HG03342 (cell line): ENCODE results near the gene BEND7.

Experiments used
- ATAC-seq: cut with Tn5 transposase; IDR thresholded peaks from one replicate; pipeline ENCODE4 v1.9.1; 2021; ENCODE audit warnings: mild to moderate bottlenecking, moderate library complexity; ENCODE audit not compliant: unreplicated experiment

The BEND7 gene

DNA sequence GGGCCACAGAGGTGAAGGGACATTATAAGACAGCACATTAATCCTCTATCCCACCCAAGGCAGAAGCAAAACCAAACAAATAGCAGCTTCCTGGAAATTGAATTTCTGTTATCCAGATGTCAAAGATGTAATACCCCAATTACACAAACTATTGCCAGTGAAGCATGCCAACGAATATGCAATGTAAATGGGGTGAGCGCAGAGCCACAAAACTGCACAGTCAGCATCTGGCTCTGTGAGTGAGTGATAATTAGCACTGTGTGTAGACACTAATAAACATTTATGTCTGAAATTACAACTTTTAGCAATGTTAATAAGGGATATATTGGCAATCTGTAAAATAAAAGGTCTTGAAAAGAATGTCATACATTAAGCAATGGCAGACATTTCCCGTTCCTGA is 3.2 kb downstream of the BEND7 start:
- ATAC-seq, result no peak

DNA sequence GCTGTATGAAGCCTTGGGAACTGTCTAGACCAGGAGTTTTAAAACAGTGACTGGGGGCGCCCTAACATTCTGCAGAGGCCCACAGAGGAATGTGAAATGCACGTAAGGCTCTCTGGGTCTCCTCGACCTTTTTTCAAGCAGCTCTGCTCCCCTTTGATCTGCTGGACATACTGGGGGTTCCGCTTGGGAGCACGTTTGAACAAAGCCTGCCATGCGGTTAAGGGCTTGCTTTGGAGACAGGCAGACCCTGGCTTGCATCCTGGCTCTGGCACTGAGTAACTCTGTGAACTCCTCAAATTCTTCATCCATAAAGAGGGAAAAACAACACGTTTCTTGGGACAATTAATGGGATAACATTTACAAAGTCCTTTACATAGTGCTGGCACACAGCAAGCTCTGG is 7.8 kb downstream of the BEND7 start:
- ATAC-seq, result no peak

DNA sequence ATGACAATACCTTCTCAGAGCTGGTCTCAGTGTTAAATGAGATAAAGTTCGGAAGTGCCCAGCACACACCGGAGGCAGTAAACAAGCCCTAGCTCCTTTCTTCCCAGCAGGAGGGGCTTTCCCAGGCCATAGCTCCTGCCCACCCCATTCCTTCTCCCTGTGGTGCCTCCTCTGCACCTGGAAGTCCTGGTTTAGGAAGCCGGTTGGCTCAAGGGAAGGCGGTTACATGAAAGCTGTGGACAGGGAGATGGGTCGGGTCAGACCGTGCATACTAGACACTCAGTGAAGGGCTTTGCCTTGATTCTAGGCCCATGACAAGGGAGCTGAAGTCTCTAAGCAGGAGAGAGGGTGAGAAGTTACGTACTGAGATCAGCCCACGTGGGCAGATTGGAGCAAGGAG is 8.6 kb downstream of the BEND7 start:
- no peak for ATAC-seq

DNA sequence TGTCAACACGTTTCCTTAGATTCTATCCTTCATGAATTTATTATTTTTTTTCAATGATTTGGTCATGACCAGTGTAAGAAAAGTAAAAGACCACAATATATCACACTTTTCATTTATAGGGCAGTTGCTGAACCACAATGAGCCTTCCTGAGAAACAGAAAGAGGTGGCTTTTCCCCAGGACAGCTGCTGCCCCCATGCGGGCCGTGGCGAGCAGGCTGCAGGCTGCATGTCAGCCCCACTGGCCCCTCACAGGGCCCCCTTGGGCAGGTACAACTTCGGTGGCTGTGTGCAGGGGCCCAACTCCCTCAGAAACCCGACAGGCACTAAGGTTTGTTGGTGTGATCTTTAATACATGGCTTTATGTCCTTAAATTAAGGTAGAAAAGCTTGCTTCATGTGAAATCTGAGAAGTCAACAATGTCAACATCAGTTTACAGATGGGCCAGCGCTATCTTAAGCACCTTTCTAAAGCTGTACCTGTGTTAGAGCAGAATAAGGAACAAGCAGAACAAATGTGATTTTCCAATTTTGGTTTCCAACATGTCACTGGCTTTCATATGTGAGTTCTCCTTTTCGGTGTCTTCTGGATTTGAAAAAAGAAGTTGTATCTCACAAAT is 10.6 kb downstream of the BEND7 start:
- no peak for ATAC-seq

DNA sequence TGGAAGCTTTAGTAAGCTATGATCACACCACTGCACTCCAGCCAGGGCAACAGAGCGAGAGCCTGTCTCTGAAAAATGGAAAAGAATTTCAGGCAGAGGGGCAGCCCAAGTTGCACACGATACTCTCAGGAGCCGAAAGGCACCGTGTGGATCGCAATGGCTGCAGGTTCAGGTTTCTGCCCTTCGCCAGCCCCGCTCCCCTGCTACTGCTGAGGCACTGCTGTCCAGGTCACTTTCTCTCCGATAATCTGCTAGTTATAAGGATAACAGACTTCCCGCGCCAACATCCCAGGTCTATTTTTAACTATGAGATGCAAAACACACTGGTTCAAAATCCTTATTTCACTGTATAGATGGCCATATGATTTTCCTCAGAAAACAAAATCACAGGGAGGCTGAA is 11.1 kb downstream of the BEND7 start:
- no peak for ATAC-seq

DNA sequence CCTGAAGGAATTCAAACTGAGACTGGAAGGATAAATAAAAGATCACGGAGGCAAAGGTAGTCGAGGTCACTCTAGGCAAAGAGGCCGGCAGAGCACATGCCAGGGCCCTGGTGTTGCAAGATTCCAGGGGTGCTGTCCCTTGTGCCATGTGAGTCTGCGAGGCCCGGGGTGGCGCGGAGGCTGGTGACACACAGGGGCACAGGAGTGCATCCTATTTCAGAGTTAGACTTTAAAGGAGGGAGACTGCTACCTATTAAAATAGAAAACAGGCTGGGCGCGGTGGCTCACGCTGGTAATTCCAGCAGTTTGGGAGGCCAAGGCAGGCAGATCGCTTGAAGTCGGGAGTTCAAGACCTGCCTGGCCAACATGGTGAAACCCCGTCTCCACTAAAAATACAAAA is 12.6 kb downstream of the BEND7 start:
- no peak for ATAC-seq

DNA sequence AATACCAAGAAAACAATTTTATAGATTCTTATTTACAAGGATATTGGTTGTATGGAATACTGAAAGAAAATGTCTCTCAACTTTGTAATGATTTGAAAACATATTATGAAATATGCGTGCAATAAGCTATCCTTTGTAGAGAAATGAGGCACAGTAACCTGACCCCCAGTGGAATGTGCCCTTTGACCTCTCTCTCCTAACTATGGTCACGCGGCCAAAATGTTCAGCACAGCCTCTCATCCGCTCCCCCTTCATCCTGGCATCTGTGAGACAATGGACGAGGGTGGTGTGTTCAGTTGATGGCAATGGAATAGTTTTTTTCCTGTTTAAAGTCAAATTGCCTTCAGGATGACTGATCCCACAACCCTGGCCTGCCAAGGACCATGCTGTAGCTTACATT is 13.3 kb downstream of the BEND7 start:
- no peak for ATAC-seq

DNA sequence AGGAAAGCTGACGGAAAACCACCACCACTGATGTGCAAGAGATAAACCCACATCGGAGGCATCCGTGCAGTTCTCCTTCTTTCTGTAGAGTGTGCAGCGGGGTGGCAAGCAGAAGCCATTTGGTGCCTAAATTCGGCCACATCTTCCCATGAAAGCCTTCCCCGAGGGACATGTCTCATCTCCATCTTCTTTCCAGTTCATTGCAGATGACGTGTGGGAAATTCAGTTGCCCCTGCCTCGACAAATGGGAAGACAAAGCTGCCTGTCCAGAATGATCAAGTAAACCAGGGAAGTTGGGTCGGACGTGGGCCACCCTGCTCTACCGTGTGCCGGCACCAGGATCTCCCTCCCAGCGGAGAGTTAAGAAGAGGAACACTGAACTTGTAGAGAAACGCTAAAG is 14.5 kb downstream of the BEND7 start:
- ATAC-seq, result no peak

DNA sequence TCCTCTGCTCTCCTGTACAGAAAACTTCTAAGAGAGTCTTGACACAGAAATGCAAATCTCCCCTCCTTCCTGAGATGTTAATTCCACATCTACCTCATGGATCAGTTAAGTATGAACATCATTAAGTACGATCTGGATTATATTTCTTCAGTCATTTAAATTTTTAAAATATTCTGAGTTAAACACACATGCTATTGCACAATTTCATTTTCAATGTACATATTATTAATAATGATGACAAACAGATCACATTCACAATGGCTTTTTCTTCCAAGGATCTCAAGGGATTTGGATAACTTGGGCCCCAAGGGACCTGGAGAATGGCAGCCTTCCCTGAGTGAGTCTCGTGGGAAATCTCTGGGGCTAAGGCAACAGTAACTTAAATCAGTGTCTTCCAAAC is 16.2 kb downstream of the BEND7 start:
- ATAC-seq, result no peak

DNA sequence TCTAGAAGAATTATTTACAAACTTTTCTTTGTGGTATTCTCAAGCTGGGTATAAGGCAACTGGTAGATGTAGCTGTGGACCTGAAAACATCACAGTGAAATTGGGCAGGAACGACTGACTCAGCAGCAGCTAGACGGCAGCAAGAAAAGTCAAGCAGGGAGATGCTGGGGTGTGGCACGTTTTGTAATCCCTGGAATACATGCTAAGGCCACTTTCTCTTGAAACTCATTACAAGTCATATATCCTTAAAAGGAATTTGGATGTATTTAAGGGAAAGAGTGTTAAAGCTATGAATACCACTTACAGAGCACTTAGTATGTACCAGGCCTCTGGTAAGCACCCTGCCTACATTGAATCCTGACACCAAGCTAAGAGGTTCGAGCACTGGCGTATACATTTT is 17.4 kb downstream of the BEND7 start:
- ATAC-seq, result no peak

DNA sequence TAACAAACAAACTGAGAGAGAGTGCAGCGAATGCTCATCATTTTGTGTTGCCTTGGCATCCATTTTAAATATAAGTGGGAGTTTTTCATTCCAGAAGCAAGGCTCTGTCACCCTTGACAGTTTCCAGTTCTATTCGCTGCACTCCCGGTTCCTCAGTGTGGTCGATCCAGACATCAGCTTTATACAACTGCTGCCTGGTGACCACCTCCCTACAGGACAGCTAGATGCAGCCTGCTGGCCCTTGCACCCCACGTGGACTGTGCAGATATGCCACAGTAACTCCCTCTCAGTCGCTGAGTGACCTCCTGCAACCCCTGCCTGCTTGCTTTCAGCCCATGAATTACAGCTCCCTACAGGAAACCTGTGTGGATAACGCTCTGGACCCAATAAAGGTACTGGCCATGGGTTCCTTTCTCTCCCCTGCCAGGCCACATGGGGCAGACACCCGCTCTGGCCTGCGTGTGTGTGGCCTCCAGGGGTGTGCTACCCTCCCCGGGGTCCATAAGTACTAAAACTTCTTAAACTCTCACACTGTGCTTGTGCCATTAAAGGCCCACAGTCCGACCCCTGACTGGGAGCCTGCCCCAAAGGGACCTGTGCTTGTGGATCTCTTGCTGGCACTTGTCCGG is 23.6 kb downstream of the BEND7 start:
- ATAC-seq, result no peak

DNA sequence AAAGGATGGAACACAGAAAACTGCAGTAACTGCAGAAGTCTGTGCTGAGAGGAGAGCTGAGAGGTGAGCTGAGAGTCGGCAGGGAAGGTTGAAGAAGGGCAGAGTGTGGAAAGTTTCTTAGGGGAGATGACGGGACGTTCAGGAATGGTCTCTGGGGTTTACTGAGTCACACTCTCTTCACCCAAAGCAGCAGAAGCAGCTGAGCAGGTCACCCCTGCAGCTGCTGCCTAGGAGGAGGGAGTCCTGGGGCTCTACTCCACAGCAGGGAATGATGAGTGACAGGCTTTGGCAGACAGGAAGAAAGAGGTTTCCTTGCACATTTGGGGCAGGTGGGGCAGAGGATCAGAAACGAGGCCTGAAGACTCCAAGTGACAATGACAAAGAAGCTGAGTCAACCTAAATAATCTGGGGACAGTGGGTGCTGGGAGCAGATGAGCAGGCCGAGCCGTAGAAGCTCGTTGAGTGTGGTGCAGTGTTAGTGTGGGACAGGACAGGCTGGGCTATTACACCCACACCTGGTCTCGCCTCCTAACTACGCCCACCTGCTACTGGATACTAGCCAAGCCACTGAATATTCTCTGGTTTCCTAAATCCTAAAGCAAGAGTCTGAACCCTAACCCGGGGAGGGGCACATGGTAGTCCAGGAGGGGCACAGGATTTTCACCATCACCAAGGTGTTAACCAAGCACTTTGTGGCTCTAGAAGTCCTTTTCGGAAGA is 24.9 kb downstream of the BEND7 start:
- ATAC-seq, result no peak

DNA sequence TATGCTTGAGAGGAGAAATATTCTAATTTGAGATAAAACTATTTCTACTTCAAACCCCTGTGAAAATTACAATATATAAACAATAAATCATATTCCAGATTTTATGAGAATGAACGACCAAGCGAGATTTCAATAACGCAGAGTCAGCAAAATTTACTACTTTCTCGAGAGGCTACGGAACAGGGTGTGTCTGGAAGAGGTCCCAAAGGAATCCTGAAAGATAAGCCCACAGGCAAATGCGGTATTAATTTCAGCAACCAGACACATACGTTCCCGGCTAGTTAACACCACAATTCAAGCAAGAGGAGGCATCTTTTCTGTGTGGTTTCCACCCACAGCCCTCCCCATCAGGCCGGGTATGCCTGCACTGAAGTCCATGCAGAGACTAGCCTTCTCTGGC is 26.4 kb downstream of the BEND7 start:
- ATAC-seq, result no peak

DNA sequence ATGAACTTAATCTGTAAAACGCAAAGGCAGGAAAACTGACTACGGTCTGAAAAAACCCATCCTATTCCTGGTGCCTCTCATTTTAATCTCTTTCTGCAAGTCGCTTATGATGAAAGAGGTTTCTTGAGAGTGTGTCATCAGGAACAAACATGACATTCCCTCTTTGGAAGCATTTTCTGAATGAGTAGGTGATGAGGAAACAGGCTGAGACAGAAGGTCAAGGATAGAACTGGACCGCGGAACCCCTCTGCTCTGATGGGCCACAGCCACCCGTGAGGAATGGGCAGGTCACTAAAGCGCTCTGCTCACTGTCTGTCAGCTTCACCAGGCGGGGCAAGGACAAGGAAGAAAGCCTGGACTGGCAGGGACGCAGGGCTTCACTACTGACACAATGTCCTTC is 28.6 kb downstream of the BEND7 start:
- ATAC-seq, result no peak

DNA sequence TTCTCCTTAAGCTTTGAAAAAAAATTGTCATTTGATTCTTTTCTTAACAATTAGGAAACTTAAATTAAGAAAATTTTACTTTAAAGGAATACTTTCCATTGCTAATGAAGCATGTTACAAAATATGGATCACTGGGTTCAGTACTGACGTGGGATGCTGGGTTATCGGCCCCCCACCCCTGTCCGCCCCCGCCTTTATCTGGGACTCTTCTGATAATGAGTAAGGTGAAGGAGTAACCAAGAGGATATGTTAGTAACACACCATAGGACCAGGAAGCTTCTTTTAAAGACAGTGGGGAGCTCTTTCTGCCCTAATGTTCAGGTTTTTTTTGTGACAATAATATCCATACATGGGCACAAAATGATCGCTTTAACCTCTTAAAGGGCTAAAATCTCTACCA is 29.7 kb downstream of the BEND7 start:
- no peak for ATAC-seq

DNA sequence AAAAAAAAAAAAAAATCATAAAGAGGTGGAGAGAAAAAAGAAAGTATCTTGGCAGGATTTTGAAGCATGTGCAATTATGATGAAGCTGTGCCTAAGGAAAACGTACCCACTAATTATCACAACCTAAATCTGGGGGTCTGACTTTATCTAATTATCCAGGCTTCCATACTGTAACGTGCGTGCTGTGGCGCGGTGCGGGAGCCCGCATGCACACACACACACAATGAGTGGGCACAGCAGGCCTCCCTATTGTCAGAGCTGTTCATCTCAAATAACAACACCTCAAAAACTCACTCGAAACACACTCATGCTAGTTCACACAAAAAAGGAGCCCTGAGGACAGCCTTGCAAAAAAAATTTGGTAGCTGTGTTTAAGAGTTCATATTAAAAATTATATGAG is 31.9 kb downstream of the BEND7 start:
- ATAC-seq, result no peak

DNA sequence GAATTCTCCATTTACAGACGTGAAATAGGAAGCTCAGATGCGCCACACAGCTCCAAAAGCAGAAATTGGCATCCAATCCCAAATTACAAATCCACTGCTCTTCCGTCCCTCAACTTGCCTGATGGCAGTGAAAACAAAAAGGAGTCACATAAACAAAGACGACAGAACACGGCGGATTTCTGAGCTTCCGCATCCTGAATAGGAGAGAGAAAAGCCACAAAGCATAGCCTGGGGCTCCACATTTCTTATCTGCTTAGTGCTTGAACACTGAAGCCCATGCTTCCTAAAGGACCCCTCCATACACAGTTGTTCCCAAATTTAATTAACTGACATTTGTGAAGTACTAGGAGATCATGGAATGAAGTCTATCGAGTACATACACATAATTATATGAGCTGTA is 32.6 kb downstream of the BEND7 start:
- no peak for ATAC-seq

DNA sequence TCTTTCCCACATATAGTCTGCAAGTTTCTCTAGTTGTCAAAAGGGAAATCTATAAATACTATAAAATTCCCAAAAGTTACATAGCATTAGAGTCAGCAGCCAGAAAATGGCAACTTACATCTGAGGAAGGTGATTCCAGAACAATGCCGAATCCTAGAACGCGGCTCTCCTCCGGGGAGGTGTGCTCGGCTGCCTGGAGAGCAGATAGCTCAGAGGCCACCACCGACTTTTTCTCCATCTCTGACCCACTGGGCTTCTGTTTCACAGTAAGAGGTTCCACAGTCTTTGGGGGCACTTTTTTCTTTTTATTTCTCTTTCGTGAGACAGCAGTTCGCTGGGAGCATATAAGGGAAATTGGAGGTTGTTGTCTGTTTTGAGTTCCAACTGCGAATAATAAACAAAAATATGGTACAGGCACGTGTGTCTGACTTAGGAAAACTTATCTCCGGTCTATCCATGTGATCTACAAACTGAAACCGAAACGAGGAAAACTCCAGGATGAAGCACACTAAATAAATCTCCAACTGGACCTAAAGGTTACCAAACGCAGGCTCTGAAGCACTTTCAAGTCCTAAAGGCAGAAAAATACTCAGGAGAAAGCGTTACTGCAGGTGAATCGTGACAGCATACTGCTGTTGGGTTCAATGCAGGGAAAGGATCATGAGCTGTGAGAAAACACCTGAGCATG is 36.2 kb downstream of the BEND7 start:
- no peak for ATAC-seq

DNA sequence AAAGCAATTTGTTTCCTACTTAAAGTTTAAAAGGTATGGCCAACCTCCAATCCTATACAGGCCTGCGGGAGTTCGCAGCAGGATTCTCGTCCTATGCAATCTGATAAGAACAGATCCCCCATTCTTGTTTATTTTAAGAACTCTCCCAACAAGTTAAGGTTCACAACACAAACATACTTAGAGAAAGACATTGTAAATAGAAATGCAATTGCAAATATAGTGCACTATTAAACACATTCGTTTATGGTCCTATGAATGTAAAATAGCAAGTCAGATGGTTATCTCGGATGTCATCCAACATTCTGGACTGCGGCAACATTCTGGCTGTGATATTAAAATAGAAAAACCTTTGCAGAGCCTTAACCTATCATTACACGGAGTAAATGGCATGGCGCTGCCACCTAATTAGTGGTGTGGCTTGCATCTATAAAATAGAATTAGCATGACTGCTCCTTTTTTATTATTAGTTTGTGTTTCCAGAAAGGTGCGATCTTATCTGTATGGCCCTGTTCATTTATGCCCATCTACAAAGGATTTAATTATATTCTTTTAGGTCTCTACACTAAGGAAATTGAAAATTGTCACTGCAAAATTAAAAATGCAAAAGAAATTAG is 37.0 kb downstream of the BEND7 start:
- no peak for ATAC-seq

DNA sequence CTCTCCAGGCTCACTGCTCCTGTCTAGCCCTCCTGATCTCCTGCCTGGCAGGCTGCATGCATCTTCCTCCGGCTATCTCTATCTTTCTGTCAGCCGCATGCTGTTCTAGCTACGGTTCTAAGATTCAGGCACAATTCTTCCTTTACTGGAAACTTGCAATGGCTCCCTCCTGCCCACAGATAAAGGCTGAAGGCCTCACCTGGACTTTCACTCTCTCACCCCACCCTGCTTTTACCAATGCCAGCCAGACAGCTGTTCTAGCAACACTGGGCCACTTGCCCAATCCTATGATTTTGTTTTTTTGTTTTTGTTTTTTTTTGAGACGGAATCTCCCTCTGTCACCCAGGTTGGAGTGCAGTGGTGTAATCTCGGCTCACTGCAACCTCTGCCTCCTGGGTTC is 38.3 kb downstream of the BEND7 start:
- no peak for ATAC-seq

DNA sequence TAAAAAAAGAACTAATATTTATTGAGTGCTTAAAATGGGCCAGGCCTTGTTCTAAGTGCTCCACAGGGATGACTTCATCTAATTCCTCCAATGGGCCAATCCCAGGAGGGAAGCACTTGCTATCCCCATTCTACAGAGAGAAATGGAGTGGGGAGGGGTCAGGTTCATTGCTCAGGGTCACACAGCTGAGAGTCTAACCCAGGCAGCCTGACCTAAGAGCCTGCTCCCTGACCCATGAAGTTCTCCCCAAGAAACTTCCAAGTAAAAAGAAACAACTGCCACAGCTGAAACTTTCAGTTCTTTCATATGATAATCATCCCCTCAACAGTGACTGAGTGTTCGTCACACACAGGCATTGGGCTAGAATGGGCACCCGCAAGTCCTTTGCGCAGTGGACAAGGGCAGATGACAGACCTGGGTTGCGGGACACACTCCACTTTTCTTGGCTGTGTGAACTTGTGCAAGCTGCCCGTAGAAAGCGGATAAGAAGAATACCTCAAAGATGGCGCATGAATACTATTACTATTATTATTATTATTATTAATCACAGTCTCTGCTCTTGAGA is 39.7 kb downstream of the BEND7 start:
- ATAC-seq, result no peak
